Hematopoietic multipotent progenitor cell treated with erythropoietin and hydrocortisone succinate and interleukin-3 and kit ligand, for 8 days (in vitro differentiated cells): ENCODE measurements around the gene LUZP2.

Experiments used
- DNase-seq: peaks from one replicate; pipeline ENCODE4 v3.0.0-alpha.2; 2015

Gene LUZP2

DNA sequence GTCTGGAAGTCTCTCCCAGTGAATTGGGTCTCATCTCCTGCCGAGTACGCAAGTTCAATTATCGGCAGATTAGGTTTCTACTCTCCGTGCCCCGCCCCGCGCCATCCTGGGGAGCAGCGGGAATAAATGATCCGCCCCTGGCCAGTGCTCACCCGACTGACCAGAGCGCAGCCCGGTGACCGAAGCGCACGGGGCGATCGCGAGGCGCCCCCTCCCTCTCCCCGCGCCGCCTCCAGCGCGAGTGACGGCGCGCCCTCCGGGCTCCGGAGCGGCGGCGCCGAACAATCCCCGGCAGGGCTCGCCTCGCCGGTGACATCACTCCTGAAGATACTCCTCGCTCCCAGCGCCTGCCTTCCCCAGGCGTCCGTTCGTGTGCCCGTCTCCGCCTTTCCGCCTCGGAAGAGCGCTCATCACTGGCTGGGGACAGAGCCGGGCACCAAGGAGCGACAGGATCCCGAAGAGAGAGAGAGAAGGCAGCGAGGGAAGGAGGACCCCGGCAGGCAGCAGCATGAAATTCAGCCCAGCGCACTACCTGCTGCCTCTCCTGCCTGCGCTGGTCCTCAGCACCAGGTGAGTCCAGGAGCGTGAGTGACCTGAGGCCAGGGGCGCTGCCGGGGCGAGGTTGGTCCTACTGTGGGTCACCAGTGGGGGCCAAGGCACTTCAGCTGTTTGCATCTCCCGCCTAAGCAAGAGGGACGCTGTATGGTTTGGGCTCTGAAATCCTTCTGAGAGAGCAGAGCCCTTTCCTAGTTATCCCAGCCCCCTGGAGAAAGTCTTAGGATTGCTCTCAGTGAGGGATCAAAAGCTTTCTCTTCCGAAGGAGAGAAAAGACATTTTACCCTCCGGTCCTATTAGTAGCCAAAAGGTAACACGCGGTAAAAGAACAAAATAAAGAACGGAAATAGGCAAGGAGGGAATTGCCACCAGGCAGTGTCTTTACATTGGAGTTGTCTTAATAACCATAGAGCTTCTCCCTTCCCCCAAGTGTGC, at the start of gene LUZP2:
TSS of gene LUZP2 (plus strand) at position 318 of the 990 bp plus-strand sequence.
- no peak for DNase-seq

DNA sequence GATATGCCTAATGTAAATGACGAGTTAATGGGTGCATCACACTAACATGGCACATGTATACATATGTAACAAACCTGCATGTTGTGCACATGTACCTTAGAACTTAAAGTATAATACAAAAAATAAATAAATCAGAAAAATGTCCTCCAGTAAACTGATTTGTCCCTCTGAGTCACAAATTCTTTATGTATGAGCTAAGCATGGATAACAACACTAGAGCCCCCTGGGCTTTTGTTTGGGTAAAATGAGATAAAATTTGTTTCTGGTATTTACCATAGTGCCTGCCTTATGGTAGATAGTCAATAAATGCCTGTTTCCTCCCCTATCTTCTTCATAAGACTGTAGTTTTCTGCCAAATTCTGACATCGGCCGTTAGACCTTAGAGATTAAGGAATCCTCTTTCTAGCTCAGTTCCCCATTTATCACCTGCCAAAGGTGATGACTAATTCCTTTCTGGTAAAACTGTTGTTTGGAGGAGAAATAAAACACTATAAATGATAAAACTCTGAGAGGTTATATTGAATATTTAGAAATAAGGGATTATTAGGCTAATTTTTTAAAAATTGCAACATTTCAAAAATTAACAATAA, 43.6 kb upstream of the LUZP2 start:
- DNase-seq, result no peak

DNA sequence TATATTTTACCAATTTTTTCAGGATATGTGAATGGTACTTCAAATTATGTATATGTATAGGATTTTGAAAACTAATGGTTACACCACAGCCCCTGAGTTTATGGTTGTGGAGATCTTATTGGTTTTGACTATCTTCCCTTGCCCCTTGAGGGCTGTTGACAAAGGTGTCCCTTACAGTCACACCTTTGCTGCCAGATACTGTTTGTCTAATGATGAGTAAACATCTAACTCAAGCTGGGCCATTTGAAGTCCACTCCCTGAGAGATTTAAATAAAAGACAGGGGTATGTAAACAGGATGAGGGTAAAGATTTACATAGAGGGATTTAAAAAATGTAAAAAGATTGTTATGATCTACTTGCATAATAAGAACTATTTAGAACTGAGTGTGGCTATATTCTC, 38.9 kb upstream of the LUZP2 start:
- DNase-seq, result no peak

DNA sequence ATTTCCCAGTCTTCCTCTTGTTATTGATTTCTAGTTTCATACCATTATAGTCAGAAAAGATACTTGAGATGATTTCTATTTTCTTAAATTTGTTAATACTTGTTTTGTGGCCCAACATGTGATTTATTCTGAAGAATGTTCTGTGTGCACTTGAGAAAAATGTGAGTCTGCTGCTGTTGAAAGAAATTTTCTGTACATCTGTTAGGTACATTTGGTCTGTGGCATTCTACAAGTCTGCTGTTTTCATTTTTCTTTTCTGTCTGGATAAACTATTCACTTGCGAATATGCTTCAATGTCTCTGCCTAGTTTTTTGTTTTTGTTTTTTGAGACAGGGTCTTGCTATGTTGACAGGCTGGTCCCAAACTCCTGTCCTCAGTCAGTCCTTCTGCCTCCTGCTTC, 26.4 kb upstream of the LUZP2 start:
- no peak for DNase-seq

DNA sequence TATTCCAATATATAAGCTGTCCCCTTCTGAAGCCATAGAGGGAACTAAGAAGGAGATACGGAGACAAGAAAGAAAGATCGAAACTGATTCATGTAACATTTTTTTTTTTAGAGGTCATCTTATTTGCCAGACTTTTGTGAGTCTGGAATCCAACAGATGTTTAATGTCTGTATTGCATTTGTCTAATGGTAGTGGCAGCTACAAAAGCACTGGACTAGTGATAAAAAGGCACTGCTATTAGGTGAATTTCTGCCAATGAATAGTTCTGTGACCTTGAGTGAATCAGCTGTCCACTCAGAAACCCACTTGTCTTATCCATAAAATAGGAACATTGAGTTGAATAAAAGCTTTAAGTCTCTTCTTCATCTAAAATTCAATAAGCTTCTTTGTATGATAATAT, 25.8 kb upstream of the LUZP2 start:
- no peak for DNase-seq

DNA sequence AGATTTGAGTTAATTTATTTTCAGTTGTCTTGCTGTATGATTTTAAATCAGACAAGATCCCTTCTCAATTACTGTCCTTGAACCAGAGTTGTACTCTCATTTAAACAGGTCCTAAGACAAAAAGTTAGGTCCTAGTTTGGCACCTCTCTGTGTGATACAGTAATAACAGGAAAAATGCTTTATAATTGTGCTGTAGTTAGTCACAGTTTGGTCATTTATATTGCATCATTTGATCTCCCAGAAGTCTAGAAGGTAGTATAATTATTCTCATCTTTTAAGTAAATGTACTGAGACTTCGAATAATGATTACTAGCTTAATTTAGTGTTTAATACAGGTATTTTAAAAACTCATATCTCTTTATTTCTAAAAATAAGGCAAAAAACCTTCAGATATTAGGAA, 18.1 kb upstream of the LUZP2 start:
- DNase-seq, result no peak

DNA sequence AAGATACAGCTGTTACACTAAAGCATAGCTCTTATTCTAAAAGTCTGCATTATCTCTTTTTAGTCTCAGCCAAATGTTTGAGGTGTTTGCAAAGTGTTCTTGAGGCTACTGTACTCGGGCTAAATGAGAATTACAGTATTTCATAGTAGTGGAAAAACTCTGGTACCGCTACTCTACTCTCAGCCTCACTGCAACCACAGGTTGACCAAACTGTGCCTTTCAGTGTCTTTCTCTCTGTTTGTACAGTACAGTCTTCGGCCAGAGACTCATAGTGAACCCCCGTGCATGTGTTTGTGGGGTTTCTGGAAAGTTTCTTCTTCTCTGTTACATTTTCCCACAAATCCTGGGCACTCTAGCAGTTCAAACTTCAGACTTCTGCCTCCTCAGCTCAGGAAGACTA, 7.4 kb upstream of the LUZP2 start:
- DNase-seq, result no peak

DNA sequence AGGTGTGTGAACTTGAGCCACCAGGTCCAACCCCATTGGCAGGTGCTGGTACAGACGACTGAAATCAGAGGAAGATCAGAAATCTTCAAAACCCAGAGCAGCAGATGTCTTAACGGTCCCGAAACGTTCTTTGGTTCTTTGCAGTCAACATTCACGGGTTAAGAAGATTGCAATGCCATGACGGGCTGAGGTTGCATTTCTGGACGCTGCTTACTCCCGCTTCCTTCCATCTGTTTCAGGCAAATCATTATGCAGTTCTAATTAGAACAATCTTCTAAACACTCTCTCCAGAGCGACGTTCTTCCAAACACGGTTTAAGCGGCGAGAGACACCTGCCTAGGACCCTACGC, 492 bp upstream of the LUZP2 start:
- no peak for DNase-seq

DNA sequence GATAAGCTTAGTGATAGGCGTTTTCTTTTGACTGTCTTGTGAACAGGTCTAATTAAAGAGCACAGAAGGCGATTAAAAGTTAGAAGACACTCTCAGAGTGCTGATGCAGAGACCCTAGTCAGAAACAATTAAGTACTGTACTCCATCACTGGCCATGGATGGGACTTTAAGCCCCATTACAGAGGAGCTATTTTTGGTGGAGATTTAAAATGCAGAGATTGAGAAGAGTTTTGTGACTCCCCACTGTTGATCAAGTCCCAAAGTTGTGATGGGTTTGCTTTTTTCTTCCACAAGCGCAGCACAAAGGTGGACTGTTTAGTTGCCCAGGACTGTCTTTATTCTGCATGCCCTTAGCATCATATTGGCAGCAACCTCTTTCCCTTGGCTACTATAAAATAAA, 978 bp downstream of the LUZP2 start:
- DNase-seq, result no peak

DNA sequence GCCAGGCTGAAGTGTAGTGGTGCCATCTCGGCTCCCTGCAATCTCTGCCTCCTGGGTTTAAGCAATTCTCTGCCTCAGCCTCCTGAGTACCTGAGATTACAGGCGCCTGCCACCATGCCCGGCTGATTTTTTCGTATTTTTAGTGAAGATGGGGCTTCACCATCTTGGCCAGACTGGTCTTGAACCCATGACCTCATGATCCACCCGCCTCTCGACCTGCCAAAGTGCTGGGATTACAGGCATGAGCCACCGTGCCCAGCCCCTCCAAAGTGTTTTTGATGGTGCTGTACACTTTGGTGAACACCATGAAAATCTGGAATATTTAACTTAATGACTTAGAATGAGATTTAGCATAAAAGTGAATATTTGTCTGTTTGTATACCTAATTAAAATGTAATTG, 5.6 kb downstream of the LUZP2 start:
- no peak for DNase-seq

DNA sequence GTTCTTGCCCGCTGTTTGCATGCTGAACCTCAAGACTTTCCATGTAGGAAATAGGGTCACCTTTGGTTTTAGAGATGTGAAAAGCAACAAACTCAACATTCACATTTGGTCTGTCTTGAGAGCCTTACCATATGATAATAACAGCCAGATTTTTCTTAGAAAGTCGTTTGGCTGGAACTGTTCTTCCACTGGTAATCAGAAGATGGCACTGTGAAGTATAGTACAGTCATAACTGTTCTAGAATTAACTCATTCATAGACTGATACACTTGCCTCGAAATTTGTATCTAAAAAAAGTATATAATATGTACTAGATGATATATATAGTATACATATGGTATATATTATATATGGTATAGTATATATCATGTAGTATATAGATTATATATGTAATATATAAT, 12.3 kb downstream of the LUZP2 start:
- DNase-seq, result no peak

DNA sequence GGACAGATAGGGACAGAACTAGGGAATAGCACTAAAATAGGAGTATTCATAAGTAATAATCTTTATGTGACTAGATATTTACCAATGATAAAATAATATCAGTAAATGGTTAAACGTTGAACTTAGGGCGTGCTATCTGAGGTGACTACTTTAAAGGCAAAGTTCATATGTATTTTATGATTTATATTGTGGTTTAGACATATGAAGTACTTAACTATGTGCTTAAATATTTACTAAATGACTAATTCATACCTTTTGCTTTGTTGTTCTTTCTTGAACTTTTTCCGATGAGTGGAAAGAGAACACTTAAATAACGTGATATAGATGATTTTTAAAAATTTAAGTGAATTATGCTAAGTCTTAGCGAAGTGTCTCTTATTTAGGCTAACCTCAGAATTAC, 14.7 kb downstream of the LUZP2 start:
- DNase-seq, result no peak

DNA sequence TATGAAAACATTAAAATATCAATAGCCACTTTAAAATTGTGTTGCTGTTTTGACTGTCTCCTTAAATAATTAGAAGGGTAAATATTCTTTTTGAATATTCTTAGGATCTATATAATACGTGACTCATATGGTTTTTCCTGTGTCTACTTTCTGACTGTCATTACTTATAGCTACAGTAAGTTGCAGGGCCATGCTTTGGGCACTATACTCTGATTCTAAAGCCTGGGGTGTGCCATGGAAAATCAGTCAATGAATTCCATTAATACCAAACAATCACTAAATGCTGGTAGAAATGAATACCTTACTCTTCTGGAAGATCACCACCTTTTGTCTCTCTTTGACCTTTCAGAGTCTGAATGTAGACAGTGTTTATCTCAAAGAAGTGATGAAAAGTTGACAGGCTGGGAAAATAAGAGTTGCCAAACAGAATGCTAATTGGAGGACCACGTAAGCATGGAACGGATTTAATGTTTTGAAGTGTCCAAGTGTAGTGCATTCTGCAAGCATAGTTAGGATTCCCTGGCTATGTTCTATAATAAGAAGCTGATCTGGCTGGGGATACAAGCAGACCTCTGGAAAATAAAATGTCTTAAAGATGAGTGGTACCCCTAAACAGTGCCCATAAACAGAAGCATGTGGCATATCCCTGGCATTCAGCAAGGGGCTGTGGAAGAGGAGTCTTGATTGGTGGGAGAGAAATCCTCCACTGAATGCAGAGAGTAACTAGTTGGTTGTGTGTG, 16.8 kb downstream of the LUZP2 start:
- DNase-seq, result no peak

DNA sequence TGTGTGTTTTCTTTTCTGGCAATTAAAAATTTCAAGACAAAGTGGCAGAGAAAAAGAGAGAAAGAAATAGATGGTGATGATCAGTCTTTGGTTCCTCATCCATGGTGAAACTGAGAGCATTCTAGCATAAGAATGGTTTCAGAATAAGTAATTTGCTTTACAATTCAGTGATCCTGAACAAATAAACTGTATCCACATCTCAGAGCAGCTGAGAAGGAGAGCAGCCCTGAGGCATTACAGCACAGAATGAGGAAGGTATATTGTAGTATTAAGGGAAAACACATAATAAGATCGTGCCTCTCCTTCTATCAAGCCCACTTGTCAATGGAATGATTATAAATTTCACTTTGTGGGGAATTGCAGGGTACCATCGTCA, 17.4 kb downstream of the LUZP2 start:
- DNase-seq, result no peak

DNA sequence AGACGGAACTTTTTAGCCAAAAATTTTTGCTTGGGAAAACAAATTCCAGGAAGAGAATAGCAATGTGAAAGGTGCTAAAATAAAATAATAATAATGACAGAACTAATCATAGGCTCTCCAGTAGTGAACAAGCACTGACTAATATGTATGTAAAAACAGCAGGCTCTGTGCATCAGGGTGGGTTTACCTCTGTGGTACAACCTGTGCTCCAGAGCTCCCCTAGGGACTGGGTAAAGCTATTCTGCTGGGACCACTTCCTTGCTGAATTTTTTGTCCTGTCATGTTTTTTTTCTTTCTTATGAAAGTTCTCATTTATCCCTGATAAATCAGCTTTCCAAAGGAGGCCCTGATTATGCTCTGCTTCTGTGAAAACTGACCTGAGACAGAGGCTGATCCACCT, 18.8 kb downstream of the LUZP2 start:
- DNase-seq, result no peak

DNA sequence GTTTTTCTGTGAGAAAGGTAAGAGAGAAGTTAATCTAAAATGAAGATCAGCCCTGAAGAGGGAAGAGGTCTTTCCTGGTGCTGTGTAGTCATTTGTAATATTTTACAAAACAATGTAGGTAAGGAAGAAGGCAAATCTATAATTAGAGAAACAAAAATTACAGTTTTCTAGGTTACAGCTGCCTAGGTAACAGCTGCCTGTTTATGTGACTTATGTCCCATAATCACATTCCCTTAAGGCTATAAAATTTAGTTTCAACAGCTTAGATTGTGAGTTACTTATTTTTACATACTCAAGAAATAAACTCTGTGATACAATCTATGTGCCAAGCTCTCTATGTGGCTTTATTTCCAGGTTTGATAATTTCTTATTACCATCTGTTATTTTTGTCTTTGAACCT, 19.8 kb downstream of the LUZP2 start:
- no peak for DNase-seq

DNA sequence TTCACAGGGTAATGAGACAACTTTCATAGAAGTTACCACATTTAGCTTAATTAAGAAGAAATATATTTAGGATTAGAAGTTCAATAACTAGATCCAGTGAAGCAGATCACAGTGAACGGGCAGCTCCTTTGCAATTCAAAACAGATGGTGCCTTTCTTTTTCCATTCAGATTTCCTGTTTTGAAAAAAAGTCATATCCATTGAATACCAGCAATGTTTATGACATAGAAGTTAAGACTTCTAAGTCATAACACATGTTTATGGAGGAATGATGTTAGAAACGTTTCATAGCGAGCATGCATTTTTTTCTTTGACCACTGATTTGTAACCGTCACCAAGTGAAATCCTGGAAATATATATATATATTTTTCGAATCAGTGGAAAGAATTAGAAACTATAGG, 24.7 kb downstream of the LUZP2 start:
- no peak for DNase-seq

DNA sequence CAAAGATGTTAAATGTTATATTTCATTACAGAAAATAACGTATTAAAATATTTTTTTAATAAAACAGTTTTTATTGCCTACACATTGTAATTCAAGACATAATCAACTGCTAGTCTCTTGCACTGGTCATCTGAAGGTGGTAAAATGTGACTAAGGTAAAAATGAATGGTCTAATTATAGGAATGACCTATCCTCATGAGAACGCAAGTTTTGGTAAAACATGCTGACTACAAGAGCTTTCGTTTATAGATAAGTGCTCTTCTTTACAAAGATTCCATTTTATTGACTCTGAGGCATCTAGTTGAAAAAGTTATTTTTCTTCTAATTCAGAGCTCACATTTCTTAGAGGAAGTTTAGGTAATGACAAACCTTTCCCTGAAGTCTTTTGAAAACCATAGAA, 27.3 kb downstream of the LUZP2 start:
- DNase-seq, result no peak

DNA sequence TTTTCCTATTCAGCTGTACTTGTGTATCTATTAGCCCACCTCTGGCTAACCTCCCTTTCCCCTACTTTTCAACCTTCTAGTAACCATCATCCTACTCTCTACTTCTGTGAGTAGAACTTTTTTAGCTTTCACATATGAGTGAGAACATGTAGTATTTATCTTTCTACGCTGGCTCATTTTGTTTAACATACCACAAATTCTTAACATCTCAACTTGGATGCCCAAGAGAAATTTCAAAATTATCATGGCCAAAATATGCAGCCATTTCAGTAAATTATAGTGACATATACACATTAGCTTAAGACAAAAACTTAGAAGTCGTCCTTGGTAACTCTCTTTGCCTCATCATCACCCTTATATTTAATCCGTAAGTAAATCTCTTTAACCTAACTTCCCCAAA, 34.7 kb downstream of the LUZP2 start:
- no peak for DNase-seq

DNA sequence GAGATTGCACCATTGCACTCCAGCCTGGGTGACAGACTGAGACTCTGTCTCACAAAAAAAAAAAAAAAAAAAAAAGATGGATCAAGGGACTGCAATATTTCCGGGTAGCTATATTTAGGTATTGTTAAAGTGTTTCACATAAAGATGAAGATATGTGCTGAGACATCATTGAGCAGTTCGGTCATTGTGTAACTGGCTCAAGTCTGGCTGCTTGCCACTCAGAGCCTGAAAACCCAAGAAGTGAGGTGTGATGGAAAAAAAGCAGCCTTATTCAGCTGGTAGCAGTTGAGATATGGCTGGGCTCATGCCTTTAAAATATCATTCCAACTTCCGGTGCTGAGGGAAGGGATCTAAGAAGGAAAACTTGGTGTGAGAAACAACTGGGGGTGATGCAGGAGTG, 46.9 kb downstream of the LUZP2 start:
- no peak for DNase-seq

DNA sequence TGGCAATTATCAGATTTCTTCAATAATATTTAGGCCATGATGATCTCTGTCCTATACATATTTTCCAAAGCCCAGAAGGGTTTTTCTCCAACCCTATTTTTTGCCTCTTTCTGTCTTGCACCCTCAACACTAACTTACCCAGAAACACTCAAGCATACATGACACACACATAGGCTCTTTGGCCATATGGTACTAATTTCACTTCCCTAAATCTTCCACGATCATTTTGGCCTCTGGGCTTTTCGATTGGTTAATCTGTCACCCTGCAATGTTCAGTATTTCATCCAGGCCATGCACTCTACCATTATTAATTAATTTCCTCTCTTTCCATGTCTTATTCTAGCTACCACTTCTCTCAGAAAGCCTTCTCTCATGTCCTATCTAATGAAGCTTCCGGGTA, 59.8 kb downstream of the LUZP2 start:
- DNase-seq, result no peak

DNA sequence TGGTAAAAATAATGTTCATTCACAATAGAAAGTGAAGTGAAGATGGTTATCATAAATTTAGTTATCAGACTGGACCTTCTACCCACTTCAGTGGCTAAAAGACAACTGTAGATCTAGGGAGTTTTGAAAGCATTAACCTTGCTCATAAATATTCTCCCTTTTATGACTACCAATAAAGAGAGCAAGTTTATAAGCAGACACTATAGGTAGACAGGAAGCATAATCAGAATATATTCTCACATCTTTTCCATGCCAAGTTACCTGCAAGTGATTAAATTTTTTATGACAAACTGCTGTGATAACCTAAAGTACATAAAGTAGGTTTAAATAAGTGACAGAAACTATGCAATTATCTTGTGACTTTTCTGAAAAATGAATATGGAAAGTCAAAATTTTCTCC, 62.5 kb downstream of the LUZP2 start:
- no peak for DNase-seq

DNA sequence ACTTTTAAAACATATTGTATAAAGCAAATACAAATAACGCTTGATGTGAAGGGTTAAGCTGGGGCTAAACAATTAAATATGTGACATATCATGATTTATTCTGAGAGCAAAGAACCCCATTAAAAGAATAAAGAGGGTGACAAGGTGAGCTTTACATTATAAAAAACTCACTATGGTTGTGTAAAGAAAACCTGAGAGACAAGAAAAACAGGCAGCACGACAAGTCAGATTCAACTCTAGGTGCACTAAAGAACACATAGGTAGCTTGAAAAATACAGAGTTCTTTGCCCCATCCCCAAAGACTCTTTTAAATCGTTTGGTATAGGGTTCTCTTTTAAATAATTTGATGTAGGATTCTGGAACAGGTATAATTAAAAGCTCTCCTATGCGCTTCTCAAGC, 63.5 kb downstream of the LUZP2 start:
- no peak for DNase-seq

DNA sequence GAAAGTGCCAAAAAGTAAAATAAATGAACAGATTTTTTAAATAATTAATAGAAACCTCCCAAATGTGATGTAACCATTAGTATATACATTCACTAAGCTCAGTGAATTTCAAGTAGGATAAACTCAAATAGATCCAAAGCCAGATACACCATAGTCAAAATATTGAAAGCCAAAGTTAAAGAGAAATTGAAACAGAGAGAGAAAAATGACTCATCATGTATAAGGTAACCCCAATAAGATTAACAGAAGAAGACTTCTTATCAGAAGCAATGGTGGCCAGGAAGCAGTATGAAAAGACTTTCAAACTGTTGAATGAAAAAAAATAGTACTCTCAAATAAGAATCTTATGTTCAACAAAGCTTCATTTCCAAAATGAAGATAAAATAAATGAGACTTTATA, 70.5 kb downstream of the LUZP2 start:
- DNase-seq, result no peak
